Testis (tissue), 2 donors: ENCODE measurements around the gene NACC2.

Experiments used
- POLR2A ChIP-seq: fragments of 450-650 bp; IDR thresholded peaks from one replicate; pipeline ENCODE4 v1.6.1; 2017; ENCODE audit warnings: antibody characterized with exemption, mild to moderate bottlenecking, moderate library complexity
- TF ChIP-seq, protein P1 (sequence below), 3 experiments: fragments of 450-650 bp in 2 of 3; fragments of 200-600 bp in 1 of 3; sonication (generic) in 1 of 3; IDR thresholded peaks; one replicate each; pipeline ENCODE4 v1.5.1; 2016 to 2019; ENCODE audit warnings: antibody characterized with exemption in 3 of 3, mild to moderate bottlenecking in 2 of 3, moderate library complexity in 1 of 3

DNA sequence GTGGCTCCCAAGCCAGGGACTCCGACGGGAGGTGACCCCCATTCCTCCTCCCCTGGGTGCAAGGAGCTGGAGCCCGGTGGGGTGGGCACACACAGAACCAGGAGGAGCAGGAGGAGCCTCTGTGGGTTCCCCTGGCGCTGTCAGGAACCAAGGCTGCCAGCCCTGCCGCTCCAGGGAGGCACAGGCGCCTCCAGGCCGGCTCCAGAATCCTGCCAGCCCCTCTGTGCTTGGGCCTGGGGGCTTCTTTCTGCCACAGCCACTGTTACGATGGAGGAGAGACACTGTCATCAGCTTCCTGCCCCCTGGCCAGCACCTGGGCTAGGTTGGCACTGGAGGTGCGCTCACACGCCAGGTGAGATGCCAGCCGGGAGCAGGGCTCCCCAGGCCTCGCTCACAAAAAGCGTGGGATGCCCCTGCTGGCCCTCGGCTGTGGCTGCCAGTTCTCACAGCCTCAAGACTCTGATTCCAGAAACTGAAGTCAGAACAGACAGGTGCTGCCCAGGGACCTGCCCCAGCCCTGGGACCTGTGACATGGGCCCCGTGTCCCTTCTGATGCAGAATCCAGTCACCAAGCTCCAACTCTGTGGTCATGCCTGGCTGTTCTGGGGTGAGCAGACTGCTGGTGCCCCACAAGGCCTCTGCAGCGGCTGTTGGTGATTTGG is 96.5 kb downstream of the NACC2 start:
- TF ChIP-seq, protein P1, sequence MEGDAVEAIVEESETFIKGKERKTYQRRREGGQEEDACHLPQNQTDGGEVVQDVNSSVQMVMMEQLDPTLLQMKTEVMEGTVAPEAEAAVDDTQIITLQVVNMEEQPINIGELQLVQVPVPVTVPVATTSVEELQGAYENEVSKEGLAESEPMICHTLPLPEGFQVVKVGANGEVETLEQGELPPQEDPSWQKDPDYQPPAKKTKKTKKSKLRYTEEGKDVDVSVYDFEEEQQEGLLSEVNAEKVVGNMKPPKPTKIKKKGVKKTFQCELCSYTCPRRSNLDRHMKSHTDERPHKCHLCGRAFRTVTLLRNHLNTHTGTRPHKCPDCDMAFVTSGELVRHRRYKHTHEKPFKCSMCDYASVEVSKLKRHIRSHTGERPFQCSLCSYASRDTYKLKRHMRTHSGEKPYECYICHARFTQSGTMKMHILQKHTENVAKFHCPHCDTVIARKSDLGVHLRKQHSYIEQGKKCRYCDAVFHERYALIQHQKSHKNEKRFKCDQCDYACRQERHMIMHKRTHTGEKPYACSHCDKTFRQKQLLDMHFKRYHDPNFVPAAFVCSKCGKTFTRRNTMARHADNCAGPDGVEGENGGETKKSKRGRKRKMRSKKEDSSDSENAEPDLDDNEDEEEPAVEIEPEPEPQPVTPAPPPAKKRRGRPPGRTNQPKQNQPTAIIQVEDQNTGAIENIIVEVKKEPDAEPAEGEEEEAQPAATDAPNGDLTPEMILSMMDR (IDR thresholded peaks at IDR 0.05): no peak
- TF ChIP-seq POLR2A: no peak
